SH-SY5Y (cell line): ENCODE results near the gene BACE2.

Experiments used
- GATA2 ChIP-seq: IDR thresholded peaks from 2 replicates; pipeline ENCODE4 v1.6.1; 2011; ENCODE audit warnings: mild to moderate bottlenecking, low read depth, low read length
- GATA3 ChIP-seq: IDR thresholded peaks from 2 replicates; pipeline ENCODE4 v1.6.1; 2011; ENCODE audit warnings: low read depth, mild to moderate bottlenecking, low read length, moderate library complexity

Gene BACE2

GRCh38 chr21:41321908-41322495 lies 154.0 kb downstream of the BACE2 start:
- TF ChIP-seq GATA3: no peak
- no peak for TF ChIP-seq GATA2

- TF ChIP-seq GATA2 (no peak), GATA3 (no peak)
Observed at GRCh38 chr21:41322496-41323382, 154.8 kb downstream of the BACE2 start.

GRCh38 chr21:41325138-41325912 lies 157.4 kb downstream of the BACE2 start:
- TF ChIP-seq GATA2 (no peak), GATA3 (no peak)

GRCh38 chr21:41326414-41327080 lies 158.6 kb downstream of the BACE2 start:
- TF ChIP-seq GATA2 (no peak), GATA3 (no peak)

GRCh38 chr21:41327753-41328152 lies 159.8 kb downstream of the BACE2 start:
- no peak for TF ChIP-seq GATA3
- TF ChIP-seq GATA2: no peak

- TF ChIP-seq GATA3: no peak
- no peak for TF ChIP-seq GATA2
Observed at GRCh38 chr21:41328660-41329607, 161.0 kb downstream of the BACE2 start.
